GM12891 (cell line): ENCODE results near the gene LTBP2.

ENCODE experiments used
- POLR2A ChIP-seq: IDR thresholded peaks from 2 replicates; pipeline ENCODE4 v1.6.1; 2011; ENCODE audit warnings: low read depth, low read length, control low read depth
- POU2F2 ChIP-seq: IDR thresholded peaks from 2 replicates; pipeline ENCODE4 v1.6.1; 2011; ENCODE audit warnings: low read depth, mild to moderate bottlenecking, control low read depth, low read length, moderate library complexity
- TAF1 ChIP-seq: IDR thresholded peaks from 2 replicates; pipeline ENCODE4 v1.6.1; 2011; ENCODE audit warnings: low read depth, low read length, control low read depth

DNA sequence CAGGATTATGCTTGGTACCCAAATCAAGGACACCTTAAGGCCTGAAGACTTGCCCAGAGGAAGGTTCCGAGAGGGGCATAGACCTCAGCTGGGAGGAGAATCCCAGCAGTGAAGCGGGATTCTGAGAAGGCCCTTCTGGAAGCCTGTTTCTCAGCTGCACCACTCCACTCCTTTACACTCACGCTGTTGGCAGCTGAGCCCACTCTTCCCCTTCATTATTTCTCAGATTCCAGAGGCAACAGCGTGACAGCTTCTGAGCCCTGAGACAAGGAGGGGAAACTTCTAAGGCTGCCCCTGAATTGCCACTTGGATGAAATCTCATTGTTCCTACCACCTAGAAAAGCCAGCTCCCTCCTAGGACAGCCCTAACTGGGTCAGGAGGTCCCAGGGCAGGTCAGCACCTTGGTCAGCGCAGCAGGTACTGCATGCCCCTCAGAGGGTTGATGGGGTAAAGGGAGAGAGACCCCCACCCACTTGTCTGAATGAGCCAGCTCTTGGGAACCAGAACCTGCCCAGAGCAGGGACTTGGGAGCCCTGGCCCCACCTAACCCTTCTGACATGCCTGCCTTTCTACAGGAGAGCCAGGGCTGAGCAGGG is 64.6 kb downstream of the LTBP2 start:
- TF ChIP-seq POLR2A = no peak
- no peak for TF ChIP-seq TAF1
- TF ChIP-seq POU2F2 = no peak
